ENCODE data around the gene FBN1. TPM values are rescaled to one million over a fixed set of nuclear protein-coding genes. Genes with fewer than 3 reads are reported as not detected.

FBN1 gene
- total RNA-seq, 1 donor from 2014 or later, result 12.6 TPM

DNA sequence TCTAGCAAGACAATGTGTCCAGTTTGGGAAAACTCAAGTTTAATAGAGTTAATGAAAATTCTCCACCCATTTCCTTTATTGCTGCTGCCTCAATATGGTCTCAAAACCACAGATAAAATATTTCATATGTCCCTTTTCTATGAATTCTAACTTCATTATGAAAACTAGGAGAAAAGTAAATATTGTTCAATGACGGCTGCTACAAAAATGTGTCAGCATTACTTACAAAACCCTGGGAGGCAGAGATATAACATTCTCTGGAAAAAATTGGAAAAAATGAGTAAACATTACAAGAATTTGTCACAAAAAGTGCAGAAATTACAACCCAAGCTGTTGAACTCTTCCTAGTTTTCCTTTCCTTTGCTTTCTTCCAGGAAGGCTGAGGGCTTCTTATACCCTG, 22.2 kb upstream of the FBN1 start:
- Mint-ChIP-seq H3K9me3 (ENCODE audit: unreplicated experiment) (no peaks in the 10 kb centered on the region), H3K27ac (ENCODE audit: unreplicated experiment) (no peak overlapping the region), H3K36me3 (ENCODE audit: unreplicated experiment) (no peaks in the 10 kb centered on the region), H3K4me1 (ENCODE audit: low read depth, unreplicated experiment) (no peaks in the 10 kb centered on the region), H3K4me3 (ENCODE audit: unreplicated experiment) (no peak overlapping the region), H3K27me3 (ENCODE audit: unreplicated experiment) (no peaks in the 10 kb centered on the region)
- TF ChIP-seq, protein P1, sequence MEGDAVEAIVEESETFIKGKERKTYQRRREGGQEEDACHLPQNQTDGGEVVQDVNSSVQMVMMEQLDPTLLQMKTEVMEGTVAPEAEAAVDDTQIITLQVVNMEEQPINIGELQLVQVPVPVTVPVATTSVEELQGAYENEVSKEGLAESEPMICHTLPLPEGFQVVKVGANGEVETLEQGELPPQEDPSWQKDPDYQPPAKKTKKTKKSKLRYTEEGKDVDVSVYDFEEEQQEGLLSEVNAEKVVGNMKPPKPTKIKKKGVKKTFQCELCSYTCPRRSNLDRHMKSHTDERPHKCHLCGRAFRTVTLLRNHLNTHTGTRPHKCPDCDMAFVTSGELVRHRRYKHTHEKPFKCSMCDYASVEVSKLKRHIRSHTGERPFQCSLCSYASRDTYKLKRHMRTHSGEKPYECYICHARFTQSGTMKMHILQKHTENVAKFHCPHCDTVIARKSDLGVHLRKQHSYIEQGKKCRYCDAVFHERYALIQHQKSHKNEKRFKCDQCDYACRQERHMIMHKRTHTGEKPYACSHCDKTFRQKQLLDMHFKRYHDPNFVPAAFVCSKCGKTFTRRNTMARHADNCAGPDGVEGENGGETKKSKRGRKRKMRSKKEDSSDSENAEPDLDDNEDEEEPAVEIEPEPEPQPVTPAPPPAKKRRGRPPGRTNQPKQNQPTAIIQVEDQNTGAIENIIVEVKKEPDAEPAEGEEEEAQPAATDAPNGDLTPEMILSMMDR (IDR thresholded peaks at IDR 0.05; ENCODE audit: partially characterized antibody, unreplicated experiment), result no peak
- no peak for DNase-seq

DNA sequence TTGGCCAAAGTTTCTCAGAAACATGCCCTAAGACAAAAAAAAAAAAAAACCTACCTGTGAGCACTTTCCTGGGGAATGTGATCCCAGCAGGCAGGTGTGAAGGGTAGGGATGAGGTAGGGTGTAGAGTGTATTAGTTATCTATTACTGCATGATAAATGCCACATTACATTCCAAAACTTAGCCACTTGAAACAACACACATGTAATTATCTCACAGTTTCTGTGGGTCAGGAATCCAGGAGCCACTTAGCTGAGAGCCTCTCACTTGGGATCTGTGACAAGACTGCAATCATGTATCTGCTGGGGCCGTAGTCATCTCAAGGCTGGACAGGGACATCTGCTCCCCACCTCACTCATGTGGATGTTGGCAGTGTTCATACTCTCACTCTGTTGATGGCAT, 18.9 kb upstream of the FBN1 start:
- TF ChIP-seq, protein P1 (IDR thresholded peaks at IDR 0.05; ENCODE audit: partially characterized antibody, unreplicated experiment), result no peak
- H3K36me3 Mint-ChIP-seq (ENCODE audit: unreplicated experiment), result no peaks in the 10 kb centered on the region
- no peak overlapping the region for H3K27ac Mint-ChIP-seq (ENCODE audit: unreplicated experiment)
- no peak for DNase-seq
- H3K4me3 Mint-ChIP-seq (ENCODE audit: unreplicated experiment), result no peak overlapping the region
- H3K27me3 Mint-ChIP-seq (ENCODE audit: unreplicated experiment), result no peaks in the 10 kb centered on the region
- no peaks in the 10 kb centered on the region for H3K9me3 Mint-ChIP-seq (ENCODE audit: unreplicated experiment)
- H3K4me1 Mint-ChIP-seq (ENCODE audit: low read depth, unreplicated experiment), result no peaks in the 10 kb centered on the region

DNA sequence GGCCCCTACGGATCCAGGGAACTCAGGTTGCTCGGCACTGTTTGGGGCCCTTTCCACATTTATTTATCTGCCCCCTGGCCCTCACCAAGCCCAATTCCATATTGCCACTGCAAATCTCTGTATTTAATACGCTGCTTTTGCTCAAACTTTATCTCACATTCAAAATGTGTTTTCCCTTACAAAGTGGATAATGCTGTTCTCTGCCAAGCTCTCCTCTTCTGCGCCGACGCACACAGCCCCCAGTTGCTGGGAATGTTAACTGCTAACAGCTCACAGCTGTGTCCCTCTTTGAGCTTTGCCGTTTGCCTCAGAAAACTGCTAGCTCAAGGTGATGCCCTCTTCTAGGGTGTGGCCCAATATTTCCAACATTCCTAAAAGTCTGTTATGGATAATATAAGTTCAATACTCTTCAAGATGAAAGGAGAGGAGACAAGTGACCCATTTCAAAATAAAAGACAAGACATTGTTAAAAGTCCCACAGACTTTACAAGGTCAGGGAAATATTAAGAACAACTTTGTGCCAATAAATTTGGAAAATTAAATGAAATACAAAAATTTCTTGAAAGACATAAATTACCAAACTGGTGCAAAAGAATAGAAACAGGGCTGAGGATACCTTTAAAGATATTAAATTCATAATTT, 12.6 kb upstream of the FBN1 start:
- no peaks in the 10 kb centered on the region for H3K36me3 Mint-ChIP-seq (ENCODE audit: unreplicated experiment)
- no peak for DNase-seq
- no peak overlapping the region for H3K27ac Mint-ChIP-seq (ENCODE audit: unreplicated experiment)
- H3K9me3 Mint-ChIP-seq (ENCODE audit: unreplicated experiment), result no peaks in the 10 kb centered on the region
- no peak overlapping the region for H3K4me3 Mint-ChIP-seq (ENCODE audit: unreplicated experiment)
- H3K27me3 Mint-ChIP-seq (ENCODE audit: unreplicated experiment), result no peaks in the 10 kb centered on the region
- TF ChIP-seq, protein P1 (IDR thresholded peaks at IDR 0.05; ENCODE audit: partially characterized antibody, unreplicated experiment), result no peak
- H3K4me1 Mint-ChIP-seq (ENCODE audit: low read depth, unreplicated experiment), result no peaks in the 10 kb centered on the region

DNA sequence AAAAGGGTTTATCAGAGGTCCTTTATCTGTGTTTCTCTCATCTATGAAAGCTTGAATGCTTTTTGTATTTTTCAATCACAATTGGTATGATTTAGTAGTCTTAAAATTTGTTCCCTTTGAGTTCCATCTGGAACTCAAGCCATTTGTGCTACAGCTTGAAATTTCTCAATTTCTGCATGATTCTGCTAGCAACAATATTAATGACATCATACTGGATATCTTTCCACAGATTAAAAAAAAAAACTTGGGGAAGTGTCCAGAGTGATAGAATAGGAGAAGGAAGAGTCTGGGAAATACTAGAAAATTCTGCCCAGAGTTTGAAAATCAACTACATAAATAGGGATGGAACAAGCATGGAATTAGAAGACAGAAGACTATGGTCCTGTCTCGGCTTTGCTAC, 9.3 kb upstream of the FBN1 start:
- Mint-ChIP-seq H3K27me3 (ENCODE audit: unreplicated experiment) (no peaks in the 10 kb centered on the region), H3K36me3 (ENCODE audit: unreplicated experiment) (no peaks in the 10 kb centered on the region)
- TF ChIP-seq, protein P1 (IDR thresholded peaks at IDR 0.05; ENCODE audit: partially characterized antibody, unreplicated experiment), result no peak

GRCh38 chr15:48653913-48654670, 8.6 kb upstream of the FBN1 start:
- Mint-ChIP-seq H3K27me3 (ENCODE audit: unreplicated experiment) (no peaks in the 10 kb centered on the region), H3K9me3 (ENCODE audit: unreplicated experiment) (no peaks in the 10 kb centered on the region), H3K4me3 (ENCODE audit: unreplicated experiment) (no peak overlapping the region), H3K27ac (ENCODE audit: unreplicated experiment) (no peak overlapping the region), H3K4me1 (ENCODE audit: low read depth, unreplicated experiment) (no peaks in the 10 kb centered on the region), H3K36me3 (ENCODE audit: unreplicated experiment) (no peaks in the 10 kb centered on the region)
- no peak for DNase-seq
- TF ChIP-seq, protein P1 (IDR thresholded peaks at IDR 0.05; ENCODE audit: partially characterized antibody, unreplicated experiment), result no peak

More for the DNA sequence above, 9.3 kb upstream of the FBN1 start:
- Mint-ChIP-seq H3K9me3 (ENCODE audit: unreplicated experiment) (no peaks in the 10 kb centered on the region), H3K27ac (ENCODE audit: unreplicated experiment) (no peak overlapping the region), H3K4me3 (ENCODE audit: unreplicated experiment) (no peak overlapping the region), H3K4me1 (ENCODE audit: low read depth, unreplicated experiment) (no peaks in the 10 kb centered on the region)
- DNase-seq, result no peak
